HFFc6 (cell line): ENCODE measurements around the gene LIX1L. TPM values are rescaled to one million over a fixed set of nuclear protein-coding genes. Genes with fewer than 3 reads are reported as not detected.

Source experiments
- DNase-seq: peaks from one replicate; pipeline ENCODE4 v3.0.0-alpha.2; 2018
- H3K27ac Mint-ChIP-seq: 2 replicates; pipeline ENCODE4 v1.8.0; 2020; ENCODE audit warnings: mild to moderate bottlenecking, mixed read lengths
- H3K27me3 Mint-ChIP-seq: 2 replicates; pipeline ENCODE4 v1.8.0; 2021; ENCODE audit warnings: mild to moderate bottlenecking, moderate library complexity, mixed read lengths; ENCODE audit not compliant: insufficient read depth
- H3K36me3 Mint-ChIP-seq: 2 replicates; pipeline ENCODE4 v1.8.0; 2021; ENCODE audit warnings: low read depth, mixed read lengths
- H3K4me1 Mint-ChIP-seq: 2 replicates; pipeline ENCODE4 v1.8.0; 2020; ENCODE audit warnings: low read depth, mixed read lengths
- H3K4me3 Mint-ChIP-seq: 2 replicates; pipeline ENCODE4 v1.8.0; 2020; ENCODE audit warnings: mild to moderate bottlenecking, moderate library complexity, mixed read lengths
- H3K9me3 Mint-ChIP-seq: 2 replicates; pipeline ENCODE4 v1.8.0; 2020; ENCODE audit warnings: mild to moderate bottlenecking, mixed read lengths
- CTCF ChIP-seq: fragments of 200-600 bp; sonication (generic); IDR thresholded peaks from 2 replicates; pipeline ENCODE4 v1.5.0; 2021; ENCODE audit warnings: antibody characterized with exemption, mild to moderate bottlenecking
- long read RNA-seq: library from polyadenylated mRNA; unstranded; transcript quantifications from one replicate; pipeline ENCODE4 v2.0.0, GENCODE V29; 2019
- total RNA-seq, 6 experiments: library from RNA; stranded (reverse); fragmentation: NEBNext Ultra II Directional; extraction: Animal tissue kit (Norgen Biotek cat#: 25700); gene quantifications; 2 replicates in 1 of 6; 3 replicates in 5 of 6; pipeline ENCODE4 v1.2.3, GENCODE V29; 2021

The LIX1L gene
- 10 to 100 TPM; 51.0 to 59.6 (median 56.1) TPM for total RNA-seq
- long read RNA-seq, partial matches to known transcripts, result 0 of 5 reads
- long read RNA-seq, other reads (novel, unspliced or antisense), result 5 of 5 reads

- Mint-ChIP-seq H3K4me1 (peaks cover 71% of the 10 kb centered on the region), H3K27ac (peak within 1 kb of the TSS; percentile 81)
Observed at GRCh38 chr1:145957443-145958319, at the start of gene LIX1L. Gene LIX1L (minus strand): TSS chr1:145958017. CDS start chr1:145957927, 90 bp downstream.

GRCh38 chr1:146001709-146002108, 43.9 kb upstream of the LIX1L start:
- no peak overlapping the region for H3K4me3 Mint-ChIP-seq
- DNase-seq, result no peak
- H3K27ac Mint-ChIP-seq, result no peak overlapping the region
- no peaks in the 10 kb centered on the region for H3K9me3 Mint-ChIP-seq
- peaks cover 28% of the 10 kb centered on the region for H3K4me1 Mint-ChIP-seq
- H3K27me3 Mint-ChIP-seq, result no peaks in the 10 kb centered on the region
- TF ChIP-seq CTCF, result no peak
- no peaks in the 10 kb centered on the region for H3K36me3 Mint-ChIP-seq

More at GRCh38 chr1:145957443-145958319, at the start of gene LIX1L:
- Mint-ChIP-seq H3K36me3 (0 out of 2 replicates have a peak, but pooled peaks cover 7% of the 10 kb centered on the region), H3K9me3 (no peaks in the 10 kb centered on the region), H3K4me3 (peak within 1 kb of the TSS; percentile 90), H3K27me3 (no peaks in the 10 kb centered on the region)
- peak; percentile 97 for DNase-seq
- TF ChIP-seq CTCF, result no peak

GRCh38 chr1:145999321-146000024, 41.7 kb upstream of the LIX1L start:
- no peaks in the 10 kb centered on the region for H3K9me3 Mint-ChIP-seq
- no peak overlapping the region for H3K4me3 Mint-ChIP-seq
- no peaks in the 10 kb centered on the region for H3K27me3 Mint-ChIP-seq
- peaks cover 19% of the 10 kb centered on the region for H3K36me3 Mint-ChIP-seq
- H3K4me1 Mint-ChIP-seq, result peaks cover 36% of the 10 kb centered on the region
- no peak overlapping the region for H3K27ac Mint-ChIP-seq
- no peak for DNase-seq
- no peak for TF ChIP-seq CTCF

- H3K27me3 Mint-ChIP-seq, result no peaks in the 10 kb centered on the region
- DNase-seq, result no peak
- peaks cover 54% of the 10 kb centered on the region for H3K4me1 Mint-ChIP-seq
- peaks cover 37% of the 10 kb centered on the region for H3K36me3 Mint-ChIP-seq
- TF ChIP-seq CTCF, result no peak
- peak overlapping the region; percentile 91; the same call in 1 of the 2 replicates for H3K27ac Mint-ChIP-seq
- H3K4me3 Mint-ChIP-seq, result peak overlapping the region; percentile 97
- no peaks in the 10 kb centered on the region for H3K9me3 Mint-ChIP-seq
Observed at GRCh38 chr1:145997718-145998023, 39.9 kb upstream of the LIX1L start.

- no peaks in the 10 kb centered on the region for H3K9me3 Mint-ChIP-seq
- H3K4me3 Mint-ChIP-seq, result peak overlapping the region; percentile 97
- peaks cover 40% of the 10 kb centered on the region for H3K36me3 Mint-ChIP-seq
Observed at GRCh38 chr1:145997016-145997717, 39.4 kb upstream of the LIX1L start.

More at GRCh38 chr1:145997016-145997717, 39.4 kb upstream of the LIX1L start:
- TF ChIP-seq CTCF, result no peak
- peaks cover 59% of the 10 kb centered on the region for H3K4me1 Mint-ChIP-seq
- H3K27ac Mint-ChIP-seq, result peak overlapping the region; percentile 91
- DNase-seq, result no peak
- no peaks in the 10 kb centered on the region for H3K27me3 Mint-ChIP-seq
